Osteoblast (primary cell): ENCODE data around the gene TTC3. TPM values are rescaled to one million over a fixed set of nuclear protein-coding genes. Genes with fewer than 3 reads are reported as not detected.
"Not testable (repeated sequence)": the region's sequence is repeated elsewhere in the genome, so short reads cannot be mapped to it uniquely, and the experiment has no call there.

ENCODE experiments used
- DNase-seq: peaks from one replicate; pipeline ENCODE4 v3.0.0; 2011; ENCODE audit warnings: low spot score, mixed read lengths; ENCODE audit not compliant: insufficient read length; ENCODE audit errors: missing footprints
- H2AFZ ChIP-seq: 2 replicates; pipeline ENCODE4 v1.6.0; 2011; ENCODE audit warnings: mild to moderate bottlenecking, low read length
- H3K27ac ChIP-seq: 2 replicates; pipeline ENCODE4 v1.5.1; 2011; ENCODE audit warnings: mild to moderate bottlenecking, low read depth, low read length, moderate library complexity
- H3K27me3 ChIP-seq: 2 replicates; pipeline ENCODE4 v1.6.0; 2012; ENCODE audit warnings: mild to moderate bottlenecking, control low read depth, inconsistent platforms, low read length, moderate library complexity; ENCODE audit not compliant: insufficient read depth
- H3K36me3 ChIP-seq: 2 replicates; pipeline ENCODE4 v1.5.1; 2011; ENCODE audit warnings: mild to moderate bottlenecking, low read length, control low read depth, moderate library complexity; ENCODE audit not compliant: insufficient read depth
- H3K4me1 ChIP-seq: 2 replicates; pipeline ENCODE4 v1.5.1; 2011; ENCODE audit warnings: mild to moderate bottlenecking, low read length, control low read depth, moderate library complexity; ENCODE audit not compliant: insufficient read depth
- H3K4me2 ChIP-seq: 2 replicates; pipeline ENCODE4 v1.6.0; 2011; ENCODE audit warnings: mild to moderate bottlenecking, low read length; ENCODE audit not compliant: insufficient read depth
- H3K4me3 ChIP-seq: fragments of 200-600 bp; sonication (generic); 3 replicates; pipeline ENCODE4 v1.5.1; 2012; ENCODE audit warnings: mild to moderate bottlenecking, low read length, inconsistent platforms; ENCODE audit not compliant: insufficient read depth
- H3K79me2 ChIP-seq: 2 replicates; pipeline ENCODE4 v1.6.0; 2012; ENCODE audit warnings: mild to moderate bottlenecking, low read length, control low read depth, inconsistent platforms; ENCODE audit not compliant: insufficient read depth
- H3K9me3 ChIP-seq: 2 replicates; pipeline ENCODE4 v1.5.1; 2011; ENCODE audit warnings: low read depth, low read length, control low read depth
- H4K20me1 ChIP-seq: 2 replicates; pipeline ENCODE4 v1.6.0; 2012; ENCODE audit warnings: mild to moderate bottlenecking, low read length, control low read depth; ENCODE audit not compliant: insufficient read depth
- CTCF ChIP-seq: IDR thresholded peaks from 2 replicates; pipeline ENCODE4 v1.5.1; 2011; ENCODE audit warnings: mild to moderate bottlenecking, low read depth, low read length, moderate library complexity; ENCODE audit errors: extremely low read depth
- total RNA-seq: library from RNA; depleted of rRNA; stranded (reverse); fragments of >200 nt; gene quantifications from 2 replicates; pipeline ENCODE4 v1.2.3, GENCODE V29; 2012

The TTC3 gene
- total RNA-seq, 1 donor, result 364 TPM

DNA sequence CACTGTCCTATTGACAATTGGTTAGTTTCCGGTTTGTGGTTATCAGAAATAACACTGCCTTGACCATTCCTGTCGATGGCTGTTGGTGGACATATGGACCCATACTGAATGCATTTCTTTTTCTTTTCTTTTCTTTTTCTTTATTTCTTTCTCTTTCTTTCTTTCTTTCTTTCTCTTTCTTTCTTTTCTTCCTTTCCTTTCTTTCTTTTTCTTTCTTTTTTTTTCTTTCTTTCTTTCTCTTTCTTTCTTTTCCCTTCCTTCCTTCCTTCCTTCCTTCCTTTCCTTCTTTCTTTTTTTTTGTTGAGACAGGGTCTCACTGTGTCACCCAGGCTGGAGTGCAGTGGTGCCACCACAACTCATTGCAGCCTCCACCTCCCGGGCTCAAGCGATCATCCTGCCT lies 42.2 kb upstream of the TTC3 start:
- H3K27me3 ChIP-seq, result peaks cover 9% of the 10 kb centered on the region

GRCh38 chr21:37032293-37032692 lies 40.8 kb upstream of the TTC3 start:
- peaks cover 2% of the 10 kb centered on the region for H3K27me3 ChIP-seq
- H3K4me2 ChIP-seq, result no peak overlapping the region
- H3K27ac ChIP-seq, result no peak overlapping the region
- H3K9me3 ChIP-seq, result no peaks in the 10 kb centered on the region
- H3K4me3 ChIP-seq, result no peak overlapping the region
- DNase-seq, result no peak
- H3K4me1 ChIP-seq, result peaks cover 7% of the 10 kb centered on the region
- H4K20me1 ChIP-seq, result no peaks in the 10 kb centered on the region
- TF ChIP-seq CTCF, result no peak
- H2AFZ ChIP-seq, result no peak overlapping the region
- no peaks in the 10 kb centered on the region for H3K36me3 ChIP-seq
- H3K79me2 ChIP-seq, result no peaks in the 10 kb centered on the region

More for the DNA sequence above, 42.2 kb upstream of the TTC3 start:
- Histone ChIP-seq H3K4me2 (no peak overlapping the region), H3K4me1 (peaks cover 7% of the 10 kb centered on the region), H3K4me3 (no peak overlapping the region), H3K27ac (no peak overlapping the region), H3K36me3 (no peaks in the 10 kb centered on the region), H3K9me3 (no peaks in the 10 kb centered on the region), H4K20me1 (no peaks in the 10 kb centered on the region), H3K79me2 (no peaks in the 10 kb centered on the region), H2AFZ (no peak overlapping the region)
- no peak for TF ChIP-seq CTCF
- no peak for DNase-seq

GRCh38 chr21:37032877-37033471 lies 40.1 kb upstream of the TTC3 start:
- H4K20me1 ChIP-seq, result no peaks in the 10 kb centered on the region
- DNase-seq, result peak; percentile 72
- no peak for TF ChIP-seq CTCF
- no peak overlapping the region for H3K4me2 ChIP-seq
- H3K9me3 ChIP-seq, result no peaks in the 10 kb centered on the region
- no peak overlapping the region for H3K4me3 ChIP-seq
- no peak overlapping the region for H2AFZ ChIP-seq
- no peak overlapping the region for H3K27ac ChIP-seq
- no peaks in the 10 kb centered on the region for H3K36me3 ChIP-seq
- peaks cover 7% of the 10 kb centered on the region for H3K4me1 ChIP-seq
- H3K27me3 ChIP-seq, result no peaks in the 10 kb centered on the region
- no peaks in the 10 kb centered on the region for H3K79me2 ChIP-seq

- H3K27ac ChIP-seq, H3K36me3 ChIP-seq, H2AFZ ChIP-seq, H3K4me3 ChIP-seq, H3K4me2 ChIP-seq, H3K27me3 ChIP-seq, DNase-seq, H4K20me1 ChIP-seq, H3K9me3 ChIP-seq, H3K4me1 ChIP-seq, H3K79me2 ChIP-seq: not testable (repeated sequence)
Measured at GRCh38 chr21:37034394-37034793, 38.7 kb upstream of the TTC3 start.
